Raji (cell line): ENCODE results near the gene ALK.

Source experiments
- POLR2A ChIP-seq: IDR thresholded peaks from 2 replicates; pipeline ENCODE4 v1.6.1; 2011; ENCODE audit warnings: low read depth, low read length, control low read depth; ENCODE audit not compliant: insufficient read depth

Gene ALK

GRCh38 chr2:29485631-29486030 is 435.8 kb downstream of the ALK start:
- TF ChIP-seq POLR2A, result no peak

GRCh38 chr2:29485117-29485516 is 436.3 kb downstream of the ALK start:
- TF ChIP-seq POLR2A, result no peak

- TF ChIP-seq POLR2A, result no peak
These were observed 438.5 kb downstream of the ALK start for GRCh38 chr2:29482867-29483266.

GRCh38 chr2:29482348-29482747 is 439.0 kb downstream of the ALK start:
- no peak for TF ChIP-seq POLR2A

GRCh38 chr2:29481313-29481712 is 440.1 kb downstream of the ALK start:
- TF ChIP-seq POLR2A, result no peak

GRCh38 chr2:29480426-29480825 is 441.0 kb downstream of the ALK start:
- TF ChIP-seq POLR2A, result no peak

GRCh38 chr2:29479401-29479800 is 442.0 kb downstream of the ALK start:
- no peak for TF ChIP-seq POLR2A

GRCh38 chr2:29478641-29479040 is 442.7 kb downstream of the ALK start:
- TF ChIP-seq POLR2A, result no peak

GRCh38 chr2:29477186-29477585 is 444.2 kb downstream of the ALK start:
- no peak for TF ChIP-seq POLR2A

- TF ChIP-seq POLR2A, result no peak
These were observed 445.9 kb downstream of the ALK start for GRCh38 chr2:29475499-29475898.

GRCh38 chr2:29469961-29470360 is 451.4 kb downstream of the ALK start:
- TF ChIP-seq POLR2A, result no peak

- no peak for TF ChIP-seq POLR2A
These were observed 451.9 kb downstream of the ALK start for GRCh38 chr2:29469516-29469915.

GRCh38 chr2:29463181-29463900 is 458.0 kb downstream of the ALK start:
- TF ChIP-seq POLR2A, result no peak

- TF ChIP-seq POLR2A, result no peak
These were observed 459.1 kb downstream of the ALK start for GRCh38 chr2:29462293-29462692.

GRCh38 chr2:29460190-29460589 is 461.2 kb downstream of the ALK start:
- no peak for TF ChIP-seq POLR2A

- TF ChIP-seq POLR2A, result no peak
These were observed 461.8 kb downstream of the ALK start for GRCh38 chr2:29459445-29460179.

- no peak for TF ChIP-seq POLR2A
These were observed 465.0 kb downstream of the ALK start for GRCh38 chr2:29456429-29456828.

GRCh38 chr2:29455200-29455860 is 466.1 kb downstream of the ALK start:
- no peak for TF ChIP-seq POLR2A
